Upper lobe of right lung (tissue), 1 donor: ENCODE measurements around the gene NOTUM. TPM values are rescaled to one million over a fixed set of nuclear protein-coding genes. Genes with fewer than 3 reads are reported as not detected.

ENCODE experiments used
- ATAC-seq: fragments of 200-7000 bp; cut with Tn5 transposase; one replicate; pipeline ENCODE4 v1.9.1; 2020; ENCODE audit warnings: mild to moderate bottlenecking, moderate library complexity
- DNase-seq: peaks from one replicate; pipeline ENCODE4 v3.0.0-alpha.2; 2020
- H3K27ac ChIP-seq: fragments of 200-600 bp; one replicate; pipeline ENCODE4 v1.8.0; 2022
- H3K27me3 ChIP-seq: fragments of 200-600 bp; one replicate; pipeline ENCODE4 v1.8.0; 2022; ENCODE audit warnings: mild to moderate bottlenecking
- H3K36me3 ChIP-seq: fragments of 200-600 bp; one replicate; pipeline ENCODE4 v1.8.0; 2022
- H3K4me1 ChIP-seq: fragments of 200-600 bp; one replicate; pipeline ENCODE4 v1.8.0; 2022
- H3K4me3 ChIP-seq: fragments of 200-600 bp; one replicate; pipeline ENCODE4 v1.8.0; 2022; ENCODE audit warnings: mild to moderate bottlenecking
- H3K9me3 ChIP-seq: fragments of 200-600 bp; one replicate; pipeline ENCODE4 v1.8.0; 2022
- CTCF ChIP-seq: fragments of 200-600 bp; IDR thresholded peaks from one replicate; pipeline ENCODE4 v1.8.0; 2022; ENCODE audit warnings: antibody characterized with exemption
- intact Hi-C: fragments of 100-400 bp; cut with DNase I; formaldehyde crosslinking; loops from one replicate; pipeline ENCODE4 v1.11.0; 2022
- total RNA-seq: library from RNA; stranded (reverse); fragmentation: NEBNext Ultra II Directional; extraction: Animal tissue kit (Norgen Biotek cat#: 25700); gene quantifications from one replicate; pipeline ENCODE4 v1.2.1, GENCODE V29; 2021
- donor health status: DM: no; HTN: yes; CAD: no; lungs with severe emphysema.

The NOTUM gene
- total RNA-seq, 1 donor from 2014 or later = 6.1 TPM

- ATAC-seq (no peak), DNase-seq (no peak)
- no peak for TF ChIP-seq CTCF
- H3K36me3 ChIP-seq = peaks cover 38% of the 10 kb centered on the region
- intact Hi-C loops = no loop called here
- H3K9me3 ChIP-seq = no peaks in the 10 kb centered on the region
- H3K4me1 ChIP-seq = peaks cover 22% of the 10 kb centered on the region
- H3K4me3 ChIP-seq = no peak overlapping the region
- H3K27me3 ChIP-seq = no peaks in the 10 kb centered on the region
- H3K27ac ChIP-seq = no peak overlapping the region
These were observed 45.7 kb downstream of the NOTUM start for GRCh38 chr17:81915331-81915730.

- Histone ChIP-seq H3K4me3 (no peak overlapping the region), H3K9me3 (no peaks in the 10 kb centered on the region), H3K36me3 (peaks cover 37% of the 10 kb centered on the region), H3K27me3 (no peaks in the 10 kb centered on the region), H3K27ac (no peak overlapping the region), H3K4me1 (peaks cover 29% of the 10 kb centered on the region)
- no peak for DNase-seq
- intact Hi-C loops = no loop called here
- TF ChIP-seq CTCF = no peak
- no peak for ATAC-seq
These were observed 46.7 kb downstream of the NOTUM start for GRCh38 chr17:81914103-81914850.

- ATAC-seq (no peak), DNase-seq (no peak)
- TF ChIP-seq CTCF = no peak
- Histone ChIP-seq H3K36me3 (peaks cover 37% of the 10 kb centered on the region), H3K27ac (no peak overlapping the region), H3K27me3 (no peaks in the 10 kb centered on the region), H3K4me1 (peaks cover 28% of the 10 kb centered on the region), H3K4me3 (no peak overlapping the region), H3K9me3 (no peaks in the 10 kb centered on the region)
- intact Hi-C loops = no loop called here
These were observed 47.4 kb downstream of the NOTUM start for GRCh38 chr17:81913394-81914102.

GRCh38 chr17:81912441-81913309, 48.3 kb downstream of the NOTUM start:
- Histone ChIP-seq H3K27ac (no peak overlapping the region), H3K27me3 (no peaks in the 10 kb centered on the region), H3K9me3 (no peaks in the 10 kb centered on the region), H3K36me3 (peaks cover 37% of the 10 kb centered on the region), H3K4me1 (peaks cover 23% of the 10 kb centered on the region), H3K4me3 (no peak overlapping the region)
- TF ChIP-seq CTCF = no peak
- intact Hi-C loops = no loop called here
- DNase-seq = no peak
- ATAC-seq = no peak

- no peak for TF ChIP-seq CTCF
- no peaks in the 10 kb centered on the region for H3K27me3 ChIP-seq
- H3K4me1 ChIP-seq = peaks cover 19% of the 10 kb centered on the region
- H3K27ac ChIP-seq = peak overlapping the region; percentile 55
- ATAC-seq = no peak
- no peaks in the 10 kb centered on the region for H3K9me3 ChIP-seq
- DNase-seq = no peak
- peak overlapping the region; percentile 16 for H3K4me3 ChIP-seq
- intact Hi-C loops = no loop called here
- H3K36me3 ChIP-seq = peaks cover 37% of the 10 kb centered on the region
These were observed 49.0 kb downstream of the NOTUM start for GRCh38 chr17:81911969-81912368.
